GM13977 (cell line): ENCODE data around the gene TTC19.
A peak's percentile ranks its signal among the peaks of the same experiment; 100 is the strongest.

Source experiments
- DNase-seq: peaks from one replicate; pipeline ENCODE4 v3.0.0; 2012; ENCODE audit warnings: low spot score
- in situ Hi-C: fragments of 300-500 bp; cut with MboI; formaldehyde crosslinking; loops from one replicate; pipeline ENCODE4 v1.12.0; 2022; ENCODE audit warnings: low sequenced_read_pairs, low pct_unique_long_range_greater_than_20kb, mixed read lengths, inconsistent platforms; ENCODE audit not compliant: unreplicated experiment
- TF ChIP-seq, protein P1 (sequence below): IDR thresholded peaks from 2 replicates; pipeline ENCODE4 v1.5.1; 2012; ENCODE audit warnings: mild to moderate bottlenecking, control low read depth; ENCODE audit not compliant: insufficient read depth; ENCODE audit errors: extremely low read depth, missing control alignments

The TTC19 gene

DNA sequence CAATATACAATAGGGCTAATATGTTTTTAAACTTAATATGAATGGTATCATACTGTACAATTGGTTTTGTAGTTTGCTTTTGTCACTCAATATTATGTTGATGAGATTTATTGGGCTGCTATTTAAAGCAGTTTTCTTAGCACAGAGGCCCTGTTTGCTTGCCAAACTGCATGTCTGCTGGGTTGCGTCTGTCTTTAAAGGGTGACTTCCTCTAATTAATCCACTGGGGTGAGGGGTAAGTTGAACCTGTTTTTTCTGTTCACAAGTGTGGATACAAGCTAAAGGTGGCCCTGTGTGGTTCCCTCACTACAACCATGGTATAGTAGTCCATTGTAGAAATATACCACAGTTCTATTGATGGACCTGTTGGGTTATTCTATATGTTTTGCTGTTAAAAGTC, 19.7 kb downstream of the TTC19 start:
- no peak for DNase-seq

GRCh38 chr17:16023881-16024280, 24.3 kb downstream of the TTC19 start:
- no peak for DNase-seq
- in situ Hi-C loops = no loop called here
- TF ChIP-seq, protein P1, sequence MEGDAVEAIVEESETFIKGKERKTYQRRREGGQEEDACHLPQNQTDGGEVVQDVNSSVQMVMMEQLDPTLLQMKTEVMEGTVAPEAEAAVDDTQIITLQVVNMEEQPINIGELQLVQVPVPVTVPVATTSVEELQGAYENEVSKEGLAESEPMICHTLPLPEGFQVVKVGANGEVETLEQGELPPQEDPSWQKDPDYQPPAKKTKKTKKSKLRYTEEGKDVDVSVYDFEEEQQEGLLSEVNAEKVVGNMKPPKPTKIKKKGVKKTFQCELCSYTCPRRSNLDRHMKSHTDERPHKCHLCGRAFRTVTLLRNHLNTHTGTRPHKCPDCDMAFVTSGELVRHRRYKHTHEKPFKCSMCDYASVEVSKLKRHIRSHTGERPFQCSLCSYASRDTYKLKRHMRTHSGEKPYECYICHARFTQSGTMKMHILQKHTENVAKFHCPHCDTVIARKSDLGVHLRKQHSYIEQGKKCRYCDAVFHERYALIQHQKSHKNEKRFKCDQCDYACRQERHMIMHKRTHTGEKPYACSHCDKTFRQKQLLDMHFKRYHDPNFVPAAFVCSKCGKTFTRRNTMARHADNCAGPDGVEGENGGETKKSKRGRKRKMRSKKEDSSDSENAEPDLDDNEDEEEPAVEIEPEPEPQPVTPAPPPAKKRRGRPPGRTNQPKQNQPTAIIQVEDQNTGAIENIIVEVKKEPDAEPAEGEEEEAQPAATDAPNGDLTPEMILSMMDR = no peak

More for the DNA sequence above, 19.7 kb downstream of the TTC19 start:
- TF ChIP-seq, protein P1 = no peak
- in situ Hi-C loops = no loop called here

- DNase-seq = no peak
- TF ChIP-seq, protein P1 = no peak
- in situ Hi-C loops = no loop called here
These were observed 25.6 kb downstream of the TTC19 start for GRCh38 chr17:16025202-16025601.

GRCh38 chr17:16026895-16027294, 27.3 kb downstream of the TTC19 start:
- no peak for DNase-seq
- in situ Hi-C loops = no loop called here
- TF ChIP-seq, protein P1 = no peak

DNA sequence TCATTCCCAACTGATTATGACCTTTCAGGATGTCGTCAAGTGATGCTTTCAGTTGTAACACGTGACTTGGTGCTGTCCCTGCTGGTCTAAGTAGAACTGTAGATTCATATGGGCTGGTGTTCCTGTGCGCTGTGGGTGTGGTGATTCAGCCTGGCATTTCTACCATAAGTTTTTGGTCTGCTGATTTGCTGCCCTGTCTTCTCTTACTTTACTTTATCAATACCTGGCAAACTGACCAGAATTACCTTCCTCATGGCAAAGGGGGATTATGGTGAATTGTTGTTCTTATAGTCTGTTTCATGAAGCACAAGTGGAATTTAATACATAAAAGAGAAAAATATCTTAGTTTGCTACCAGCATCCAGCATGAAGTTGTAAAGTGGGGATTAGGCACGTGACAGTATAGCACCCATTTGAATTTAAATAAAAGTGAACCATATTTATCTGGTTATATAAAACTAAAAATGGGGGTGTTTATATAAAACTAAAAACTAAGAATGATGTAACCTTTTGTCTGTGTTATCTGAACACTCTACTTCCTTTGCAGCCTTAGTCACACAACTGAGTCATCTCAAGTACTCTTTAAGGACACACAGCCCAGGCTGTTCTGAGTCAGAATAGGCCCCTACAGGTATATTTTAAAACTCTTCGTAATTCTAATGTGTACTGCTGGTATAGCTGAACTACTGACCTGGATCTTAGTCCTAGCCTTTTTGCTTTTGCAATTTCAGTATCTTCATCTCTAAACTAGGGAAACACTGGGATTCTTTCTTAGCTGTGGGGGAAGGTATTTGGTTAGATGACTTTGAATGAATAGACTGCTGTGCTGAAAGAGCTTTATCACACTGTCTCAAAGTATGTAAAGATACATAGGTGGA, 28.3 kb downstream of the TTC19 start:
- DNase-seq = peak; percentile 65
- in situ Hi-C loops = no loop called here
- TF ChIP-seq, protein P1 = no peak

DNA sequence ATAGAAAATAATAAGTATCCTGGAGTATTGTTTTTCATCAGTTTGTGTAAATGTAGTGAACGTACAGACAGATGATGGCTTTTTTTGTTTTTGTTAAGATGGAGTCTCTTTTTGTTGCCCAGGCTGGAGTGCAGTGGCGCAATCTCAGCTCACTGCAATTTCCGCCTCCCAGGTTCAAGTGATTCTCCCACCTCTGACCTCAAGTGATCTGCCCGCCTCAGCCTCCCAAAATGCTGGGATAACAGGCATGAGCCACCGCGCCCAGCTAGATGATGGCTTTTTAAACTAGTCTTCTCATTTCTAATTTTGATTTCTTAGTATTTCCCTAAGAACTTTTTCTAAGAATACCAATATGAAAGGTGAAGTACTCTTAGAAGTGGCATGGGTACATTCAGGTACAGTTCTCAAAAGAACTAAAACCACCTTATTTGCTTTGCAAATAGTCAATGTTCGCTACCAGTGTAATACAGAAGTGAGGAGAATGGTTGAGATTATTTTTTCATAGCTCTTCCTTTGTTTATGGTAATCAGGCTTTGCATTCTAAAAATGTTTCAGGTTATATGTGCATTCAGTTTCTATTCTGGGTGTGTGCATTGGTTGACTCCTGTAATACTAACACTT, 34.2 kb downstream of the TTC19 start:
- TF ChIP-seq, protein P1 = no peak
- DNase-seq = no peak
- in situ Hi-C loops = no loop called here
